HG03442 (cell line): Measurements from ENCODE around the gene WFIKKN2.
"Not testable (repeated sequence)": the region's sequence is repeated elsewhere in the genome, so short reads cannot be mapped to it uniquely, and the experiment has no call there.

Experiments
- ATAC-seq: cut with Tn5 transposase; IDR thresholded peaks from one replicate; pipeline ENCODE4 v1.9.1; 2021; ENCODE audit warnings: mild to moderate bottlenecking, moderate library complexity; ENCODE audit not compliant: unreplicated experiment

Gene WFIKKN2

GRCh38 chr17:50835301-50836234, at the start of gene WFIKKN2:
Gene WFIKKN2, plus strand, starts transcription at chr17:50835586. Its CDS starts 352 bp downstream, at chr17:50835938.
- no peak for ATAC-seq

- ATAC-seq = no peak
Measured at GRCh38 chr17:50785946-50786570, 49.3 kb upstream of the WFIKKN2 start.

GRCh38 chr17:50787106-50787505, 48.3 kb upstream of the WFIKKN2 start:
- ATAC-seq = no peak

GRCh38 chr17:50790618-50791017, 44.8 kb upstream of the WFIKKN2 start:
- ATAC-seq = no peak

- ATAC-seq = no peak
Measured at GRCh38 chr17:50792132-50792531, 43.3 kb upstream of the WFIKKN2 start.

GRCh38 chr17:50793007-50793406, 42.4 kb upstream of the WFIKKN2 start:
- ATAC-seq = no peak

- ATAC-seq = no peak
Measured at GRCh38 chr17:50794361-50794760, 41.0 kb upstream of the WFIKKN2 start.

- ATAC-seq = no peak
Measured at GRCh38 chr17:50797135-50797810, 38.1 kb upstream of the WFIKKN2 start.

GRCh38 chr17:50798424-50799288, 36.7 kb upstream of the WFIKKN2 start:
- no peak for ATAC-seq

- no peak for ATAC-seq
Measured at GRCh38 chr17:50799582-50799981, 35.8 kb upstream of the WFIKKN2 start.

- ATAC-seq = no peak
Measured at GRCh38 chr17:50800196-50800700, 35.1 kb upstream of the WFIKKN2 start.

- ATAC-seq = no peak
Measured at GRCh38 chr17:50802609-50803571, 32.5 kb upstream of the WFIKKN2 start.

GRCh38 chr17:50803676-50804075, 31.7 kb upstream of the WFIKKN2 start:
- no peak for ATAC-seq

- not testable (repeated sequence) for ATAC-seq
Measured at GRCh38 chr17:50804749-50805475, 30.5 kb upstream of the WFIKKN2 start.

GRCh38 chr17:50805486-50805885, 29.9 kb upstream of the WFIKKN2 start:
- ATAC-seq = no peak

GRCh38 chr17:50806141-50806643, 29.2 kb upstream of the WFIKKN2 start:
- ATAC-seq = no peak

- ATAC-seq = no peak
Measured at GRCh38 chr17:50807009-50807408, 28.4 kb upstream of the WFIKKN2 start.

GRCh38 chr17:50807675-50808074, 27.7 kb upstream of the WFIKKN2 start:
- no peak for ATAC-seq
